ENCODE results near the gene RGR. TPM values are rescaled to one million over a fixed set of nuclear protein-coding genes. Genes with fewer than 3 reads are reported as not detected.

The RGR gene
- total and polyA plus RNA-seq, 7 donors = 0.10 to 0.28 (median 0.25) TPM; not detected in 4

GRCh38 chr10:84214046-84214572 lies 30.7 kb upstream of the RGR start:
- DNase-seq = no peak
- WGBS, 3 donors = 64 to 83% (median 71%) methylated on average over 25 of the region's 25 CpGs

GRCh38 chr10:84214612-84215235 lies 30.1 kb upstream of the RGR start:
- intact Hi-C loops (cut with DNase I) = no loop called here
- TF ChIP-seq CTCF (IDR thresholded peaks at IDR 0.05) = no peak
- DNase-seq (no peak), ATAC-seq (no peak)
- H3K27me3 ChIP-seq (ENCODE audit: insufficient read depth in 3 of 3, low read length in 2 of 3) = peaks cover 0 to 3% (median 0%) of the 10 kb centered on the region in 3 donors
- H3K9me3 ChIP-seq = no peaks in the 10 kb centered on the region
- H3K27ac ChIP-seq = no peak overlapping the region
- WGBS, 3 donors = 44 to 55% (median 48%) methylated on average over 12 of the region's 12 CpGs
- no peaks in the 10 kb centered on the region for H3K4me1 ChIP-seq
- no peak overlapping the region for H3K4me3 ChIP-seq
- H3K36me3 ChIP-seq (ENCODE audit: insufficient read depth in 1 of 2, low read depth in 1 of 2) = no peaks in the 10 kb centered on the region

More at GRCh38 chr10:84214046-84214572, 30.7 kb upstream of the RGR start:
- intact Hi-C loops (cut with DNase I) = no loop called here
- Histone ChIP-seq H3K36me3 (ENCODE audit: insufficient read depth in 1 of 2, low read depth in 1 of 2) (no peaks in the 10 kb centered on the region), H3K27ac (no peak overlapping the region), H3K9me3 (no peaks in the 10 kb centered on the region), H3K4me1 (no peaks in the 10 kb centered on the region), H3K4me3 (no peak overlapping the region), H3K27me3 (ENCODE audit: insufficient read depth in 3 of 3, low read length in 2 of 3) (peaks cover 0 to 3% (median 0%) of the 10 kb centered on the region in 3 donors)
- no peak for TF ChIP-seq CTCF (IDR thresholded peaks at IDR 0.05)
- ATAC-seq = no peak

- WGBS, 3 donors = 78 to 85% (median 80%) methylated on average over 9 of the region's 9 CpGs
- peaks cover 0 to 3% (median 0%) of the 10 kb centered on the region in 3 donors for H3K27me3 ChIP-seq (ENCODE audit: insufficient read depth in 3 of 3, low read length in 2 of 3)
- H3K36me3 ChIP-seq (ENCODE audit: insufficient read depth in 1 of 2, low read depth in 1 of 2) = no peaks in the 10 kb centered on the region
- no peaks in the 10 kb centered on the region for H3K9me3 ChIP-seq
- ATAC-seq (no peak), DNase-seq (no peak)
- no peak overlapping the region for H3K27ac ChIP-seq
- H3K4me3 ChIP-seq = no peak overlapping the region
- no peaks in the 10 kb centered on the region for H3K4me1 ChIP-seq
- TF ChIP-seq CTCF (IDR thresholded peaks at IDR 0.05) = no peak
- intact Hi-C loops (cut with DNase I) = no loop called here
These were observed 28.0 kb upstream of the RGR start for GRCh38 chr10:84216834-84217233.

GRCh38 chr10:84217746-84218145 lies 27.1 kb upstream of the RGR start:
- ATAC-seq (no peak), DNase-seq (no peak)
- no peak for TF ChIP-seq CTCF (IDR thresholded peaks at IDR 0.05)
- Histone ChIP-seq H3K36me3 (ENCODE audit: insufficient read depth in 1 of 2, low read depth in 1 of 2) (no peaks in the 10 kb centered on the region), H3K4me1 (no peaks in the 10 kb centered on the region), H3K4me3 (no peak overlapping the region), H3K9me3 (no peaks in the 10 kb centered on the region), H3K27ac (no peak overlapping the region), H3K27me3 (ENCODE audit: insufficient read depth in 3 of 3, low read length in 2 of 3) (peaks cover 0 to 6% (median 0%) of the 10 kb centered on the region in 3 donors)
- WGBS, 3 donors = 37 to 49% (median 38%) methylated on average over 4 of the region's 4 CpGs
- intact Hi-C loops (cut with DNase I) = no loop called here
